HepG2 (cell line): ENCODE results near the gene CST3. TPM values are rescaled to one million over a fixed set of nuclear protein-coding genes. Genes with fewer than 3 reads are reported as not detected.

Experiments
- ATAC-seq: fragments of 200-7000 bp; cut with Tn5 transposase; 3 replicates; pipeline ENCODE4 v1.9.1; 2020; ENCODE audit warnings: mild to moderate bottlenecking, moderate library complexity
- BruUV-seq: library from RNA; stranded (reverse); fragments of 400-500 nt; replicated peaks from 2 replicates; lab custom pipeline; 2021; lab: Mats Ljungman, UMichigan
- CTCF ChIA-PET: fragments of 300-600 bp; formaldehyde crosslinking; extraction: SDS; loops from one replicate; lab custom pipeline; 2021; ENCODE audit warnings: low total read pairs, inconsistent platforms, low intra/inter-chr PET ratio; lab: Yijun Ruan, JAX
- POLR2A ChIA-PET: fragments of 350-600 bp; sonication (Branson Sonifier 250); formaldehyde crosslinking; loops from one replicate; lab custom pipeline; 2020; ENCODE audit warnings: antibody characterized with exemption, inconsistent platforms; lab: Yijun Ruan, JAX
- DNase-seq: peaks from one replicate; pipeline ENCODE4 v3.0.0-alpha.2; 2015; ENCODE audit warnings: low spot score
- FAIRE-seq: peaks from 3 replicates; lab custom pipeline; 2011; peaks lifted over from hg19 to GRCh38; lab: Jason Lieb, UNC
- H2AFZ ChIP-seq: one replicate; pipeline ENCODE4 v1.6.1; 2011; ENCODE audit warnings: low read length, inconsistent platforms
- H3K27ac ChIP-seq: fragments of 300-600 bp; 3 replicates; pipeline ENCODE4 v1.8.0; 2011; ENCODE audit warnings: mixed run types, mild to moderate bottlenecking, mixed read lengths, low read length, inconsistent platforms; ENCODE audit not compliant: insufficient read depth; ENCODE audit errors: extremely low read length
- H3K27me3 ChIP-seq, 2 experiments: fragments of 200-600 bp in 1 of 2; 2 replicates in 1 of 2; 3 replicates in 1 of 2; pipeline versions ENCODE4 v1.6.0 to v1.8.0; 2011; ENCODE audit warnings: low read length in 2 of 2, mild to moderate bottlenecking in 2 of 2, moderate library complexity in 2 of 2, inconsistent platforms in 1 of 2; ENCODE audit not compliant: insufficient read depth in 2 of 2, control insufficient read depth in 1 of 2
- H3K36me3 ChIP-seq, 2 experiments: fragments of 200-600 bp in 1 of 2; replicated peaks in 1 of 2; 2 replicates in 1 of 2; 3 replicates in 1 of 2; pipeline versions ENCODE4 v1.5.1 to v1.8.0; 2011; ENCODE audit warnings: low read length in 2 of 2, inconsistent platforms in 1 of 2; ENCODE audit not compliant: insufficient read depth in 2 of 2, control insufficient read depth in 1 of 2
- H3K4me1 ChIP-seq: 2 replicates; pipeline ENCODE4 v1.5.1; 2012; ENCODE audit warnings: low read length, inconsistent platforms; ENCODE audit not compliant: insufficient read depth
- H3K4me2 ChIP-seq: 2 replicates; pipeline ENCODE4 v1.6.0; 2011; ENCODE audit warnings: low read depth, low read length, inconsistent platforms
- H3K4me3 ChIP-seq, 3 experiments: fragments of 200-600 bp in 1 of 3; sonication (generic), shearing (Covaris generic) in 1 of 3; replicated peaks in 1 of 3; 2 replicates each; pipeline ENCODE4 v1.5.1; 2011 to 2016; ENCODE audit warnings: low read length in 3 of 3, inconsistent platforms in 2 of 3, low read depth in 2 of 3, mild to moderate bottlenecking in 2 of 3, control low read depth in 1 of 3, mixed read lengths in 1 of 3; ENCODE audit not compliant: insufficient read depth in 1 of 3
- H3K79me2 ChIP-seq: one replicate; pipeline ENCODE4 v1.6.1; 2011; ENCODE audit warnings: low read length, inconsistent platforms; ENCODE audit not compliant: insufficient read depth
- H3K9ac ChIP-seq: 2 replicates; pipeline ENCODE4 v1.6.0; 2011; ENCODE audit warnings: mild to moderate bottlenecking, low read depth, low read length, inconsistent platforms; ENCODE audit not compliant: insufficient read depth
- H3K9me3 ChIP-seq: 2 replicates; pipeline ENCODE4 v1.5.1; 2012; ENCODE audit warnings: mild to moderate bottlenecking, low read length
- H4K20me1 ChIP-seq: 2 replicates; pipeline ENCODE4 v1.6.0; 2011; ENCODE audit warnings: inconsistent platforms, mild to moderate bottlenecking, low read length, moderate library complexity; ENCODE audit not compliant: insufficient read depth
- ARID4A ChIP-seq: sonication (generic); formaldehyde crosslinking; IDR thresholded peaks from 2 replicates; pipeline ENCODE4 v1.5.0; 2020; ENCODE audit warnings: mild to moderate bottlenecking, missing genetic modification reagents, borderline replicate concordance
- E2F1 ChIP-seq: sonication (generic); formaldehyde crosslinking; IDR thresholded peaks from 2 replicates; pipeline ENCODE4 v1.5.0; 2020; ENCODE audit warnings: missing genetic modification reagents
- GPN1 ChIP-seq: sonication (generic); formaldehyde crosslinking; IDR thresholded peaks from 2 replicates; pipeline ENCODE4 v1.5.1; 2020; ENCODE audit warnings: missing genetic modification reagents, borderline replicate concordance
- MAFK ChIP-seq, 2 experiments: IDR thresholded peaks in 1 of 2; conservative IDR thresholded peaks in 1 of 2; 2 replicates each; pipeline ENCODE4 v1.6.1; 2011; ENCODE audit warnings: improper control_type of control experiment in 2 of 2, low read length in 2 of 2
- MIXL1 ChIP-seq: IDR thresholded peaks from 2 replicates; pipeline ENCODE4 v1.6.1; 2016
- NFKBIZ ChIP-seq: IDR thresholded peaks from 2 replicates; pipeline ENCODE4 v1.6.1; 2018; ENCODE audit warnings: missing genetic modification reagents, missing compliant biosample characterization
- RXRA ChIP-seq: sonication (generic); formaldehyde crosslinking; IDR thresholded peaks from 2 replicates; pipeline ENCODE4 v1.5.1; 2020; ENCODE audit warnings: missing genetic modification reagents
- SATB2 ChIP-seq: sonication (generic); formaldehyde crosslinking; IDR thresholded peaks from 2 replicates; pipeline ENCODE4 v1.5.0; 2020; ENCODE audit warnings: missing genetic modification reagents
- U2AF1 ChIP-seq: fragments of 200-400 bp; formaldehyde crosslinking; optimal IDR thresholded peaks from 2 replicates; pipeline ENCODE3; 2017; ENCODE audit warnings: mild to moderate bottlenecking, low read depth, low read length
- ZBTB26 ChIP-seq: IDR thresholded peaks from 2 replicates; pipeline ENCODE4 v1.6.1; 2016; ENCODE audit warnings: missing compliant biosample characterization, missing genetic modification reagents, borderline replicate concordance
- ZNF101 ChIP-seq: sonication (generic); formaldehyde crosslinking; IDR thresholded peaks from 2 replicates; pipeline ENCODE4 v1.4.0; 2020; ENCODE audit warnings: mild to moderate bottlenecking, low read depth, missing genetic modification reagents, borderline replicate concordance
- ZNF296 ChIP-seq: sonication (generic); formaldehyde crosslinking; conservative IDR thresholded peaks from 2 replicates; pipeline ENCODE4 v1.5.0; 2020; ENCODE audit warnings: mild to moderate bottlenecking, missing genetic modification reagents
- ZNF530 ChIP-seq: sonication (generic); formaldehyde crosslinking; IDR thresholded peaks from 2 replicates; pipeline ENCODE4 v1.5.0; 2020; ENCODE audit warnings: low read depth, mild to moderate bottlenecking, missing genetic modification reagents
- ZNF672 ChIP-seq: sonication (generic); formaldehyde crosslinking; IDR thresholded peaks from 2 replicates; pipeline ENCODE4 v1.8.1; 2022; ENCODE audit warnings: missing genetic modification reagents
- ZNF878 ChIP-seq: sonication (generic); formaldehyde crosslinking; IDR thresholded peaks from 2 replicates; pipeline ENCODE4 v1.8.1; 2023; ENCODE audit warnings: mild to moderate bottlenecking, missing genetic modification reagents, moderate library complexity
- ZUFSP ChIP-seq: sonication (generic); formaldehyde crosslinking; IDR thresholded peaks from 2 replicates; pipeline ENCODE4 v1.9.0; 2021; ENCODE audit warnings: missing genetic modification reagents, mild to moderate bottlenecking, borderline replicate concordance
- WGBS: methylation state at CpG from one replicate; pipeline ENCODE4 v1.1.6; 2017; ENCODE audit warnings: low lambda C conversion rate; 5-methylcytosine and 5-hydroxymethylcytosine counted together
- in situ Hi-C: cut with HindIII; loops from 2 replicates; pipeline ENCODE4 v1.10.0; 2017; ENCODE audit warnings: low pct_unique_long_range_greater_than_20kb; ENCODE audit not compliant: extremely low pct_ligation_motif_present
- intact Hi-C: fragments of 100-400 bp; cut with micrococcal nuclease; formaldehyde crosslinking; loops from one replicate; pipeline ENCODE4 v1.10.0; 2022; ENCODE audit not compliant: unreplicated experiment
- polyA plus RNA-seq, 8 experiments: library from polyadenylated mRNA; depleted of rRNA in 3 of 8; stranded (reverse) in 7 of 8; unstranded in 1 of 8; fragments of >200 nt; fragmentation: Illumina TruSeq in 4 of 8; extraction: Trizol in 4 of 8; gene quantifications; 2 replicates each; pipeline versions ENCODE4 v1.2.1 to v1.2.3, GENCODE V29; 2011 to 2016; ENCODE audit warnings: low read depth in 4 of 8, missing spikeins in 1 of 8, mixed read lengths in 1 of 8; ENCODE audit not compliant: insufficient read depth in 1 of 8
- total RNA-seq, 5 experiments: library from RNA; depleted of rRNA; stranded (reverse); fragments of >200 nt; fragmentation: Illumina TruSeq; extraction: Trizol; gene quantifications; 2 replicates each; pipeline ENCODE4 v1.2.3, GENCODE V29; 2016; ENCODE audit warnings: low read depth in 1 of 5

The CST3 gene
- total and polyA plus RNA-seq, 2 of the 13 experiments (the other 11 are each of a cell fraction or from before 2014, with no cell fraction given), result 690 to 1,005 TPM

- Histone ChIP-seq H2AFZ (no peak overlapping the region), H3K27me3 (no peaks in the 10 kb centered on the region), H3K9ac (no peak overlapping the region), H3K36me3 (no peaks in the 10 kb centered on the region), H3K27ac (no peak overlapping the region), H3K4me3 (no peak overlapping the region), H3K9me3 (no peaks in the 10 kb centered on the region), H3K79me2 (no peaks in the 10 kb centered on the region), H3K4me2 (no peak overlapping the region), H3K4me1 (peaks cover 44% of the 10 kb centered on the region), H4K20me1 (no peaks in the 10 kb centered on the region)
- POLR2A ChIA-PET, result interaction anchor here (1.0 to 1.2 kb wide), 2 partner anchors 15 to 17 kb away, joined by 3 read pairs; no protein-coding TSS in a partner anchor
- intact Hi-C loops, result no loop called here
- FAIRE-seq, result no peak
- CTCF ChIA-PET, result no interaction called here
- no peak for DNase-seq
- no TSS peak for BruUV-seq
- no peak for ATAC-seq
- WGBS, result 53% methylated on average over 4 of the region's 4 CpGs
- in situ Hi-C loops, result no loop called here
- TF ChIP-seq ZNF878 (CRISPR knock-in tag) (no peak), U2AF1 (no peak), ARID4A (CRISPR knock-in tag) (no peak), GPN1 (CRISPR knock-in tag) (no peak), ZNF530 (CRISPR knock-in tag) (no peak), ZNF672 (CRISPR knock-in tag) (no peak), MAFK (conservative IDR thresholded peaks at IDR 0.05 in 1 of 2, IDR thresholded peaks at IDR 0.05 in 1 of 2; ENCODE audit: low read length in 2 of 2) (no peak), ZNF101 (CRISPR knock-in tag) (no peak), E2F1 (CRISPR knock-in tag) (no peak), ZNF296 (CRISPR knock-in tag) (no peak), MIXL1 (no peak), RXRA (no peak), NFKBIZ (CRISPR knock-in tag) (no peak), SATB2 (CRISPR knock-in tag) (no peak), ZUFSP (no peak), ZBTB26 (CRISPR knock-in tag) (no peak)
These were observed 8.5 kb upstream of the CST3 start for GRCh38 chr20:23646106-23646873.
